C4-2B (cell line): ENCODE data around the gene ERC2.

Experiments used
- ZFX ChIP-seq: fragments of 450-650 bp; IDR thresholded peaks from 2 replicates; pipeline ENCODE4 v1.6.1; 2017
- TF ChIP-seq, protein P1 (sequence below): fragments of 450-650 bp; conservative IDR thresholded peaks from 2 replicates; pipeline ENCODE4 v1.5.1; 2017; ENCODE audit warnings: mild to moderate bottlenecking

DNA sequence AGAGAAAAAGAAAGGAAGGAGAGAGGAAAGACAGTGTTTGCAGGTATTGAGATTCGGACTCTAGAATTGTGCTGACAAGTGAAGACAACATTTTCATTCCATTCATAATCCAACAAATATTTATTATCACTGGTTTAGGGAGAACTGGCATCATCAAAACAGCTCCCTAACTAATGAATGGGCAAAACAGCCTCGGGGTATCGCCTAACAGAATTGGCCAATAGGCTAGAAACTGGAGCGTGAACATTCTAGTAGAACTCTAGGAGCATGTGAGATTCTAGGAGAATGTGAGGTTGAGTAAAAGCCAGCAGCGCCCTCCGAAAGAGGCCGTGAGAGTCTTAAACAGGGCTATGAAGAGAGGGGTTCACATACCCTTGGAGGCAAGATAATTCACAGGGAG is 759.3 kb downstream of the ERC2 start:
- TF ChIP-seq, protein P1, sequence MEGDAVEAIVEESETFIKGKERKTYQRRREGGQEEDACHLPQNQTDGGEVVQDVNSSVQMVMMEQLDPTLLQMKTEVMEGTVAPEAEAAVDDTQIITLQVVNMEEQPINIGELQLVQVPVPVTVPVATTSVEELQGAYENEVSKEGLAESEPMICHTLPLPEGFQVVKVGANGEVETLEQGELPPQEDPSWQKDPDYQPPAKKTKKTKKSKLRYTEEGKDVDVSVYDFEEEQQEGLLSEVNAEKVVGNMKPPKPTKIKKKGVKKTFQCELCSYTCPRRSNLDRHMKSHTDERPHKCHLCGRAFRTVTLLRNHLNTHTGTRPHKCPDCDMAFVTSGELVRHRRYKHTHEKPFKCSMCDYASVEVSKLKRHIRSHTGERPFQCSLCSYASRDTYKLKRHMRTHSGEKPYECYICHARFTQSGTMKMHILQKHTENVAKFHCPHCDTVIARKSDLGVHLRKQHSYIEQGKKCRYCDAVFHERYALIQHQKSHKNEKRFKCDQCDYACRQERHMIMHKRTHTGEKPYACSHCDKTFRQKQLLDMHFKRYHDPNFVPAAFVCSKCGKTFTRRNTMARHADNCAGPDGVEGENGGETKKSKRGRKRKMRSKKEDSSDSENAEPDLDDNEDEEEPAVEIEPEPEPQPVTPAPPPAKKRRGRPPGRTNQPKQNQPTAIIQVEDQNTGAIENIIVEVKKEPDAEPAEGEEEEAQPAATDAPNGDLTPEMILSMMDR: no peak
- no peak for TF ChIP-seq ZFX
